Stimulated activated CD4-positive, alpha-beta T cell treated with anti-CD3 and anti-CD28 coated beads, Interleukin-12 subunit alpha, Interleukin-12 subunit beta, amount 100 ng/mL, for 24 hours (primary cell): Measurements from ENCODE around the gene CTDSP1.

ENCODE experiments used
- DNase-seq, 2 experiments: peaks; one replicate each; pipeline ENCODE4 v3.0.0-alpha.2; 2020; ENCODE audit warnings: low read depth in 2 of 2

The CTDSP1 gene

DNA sequence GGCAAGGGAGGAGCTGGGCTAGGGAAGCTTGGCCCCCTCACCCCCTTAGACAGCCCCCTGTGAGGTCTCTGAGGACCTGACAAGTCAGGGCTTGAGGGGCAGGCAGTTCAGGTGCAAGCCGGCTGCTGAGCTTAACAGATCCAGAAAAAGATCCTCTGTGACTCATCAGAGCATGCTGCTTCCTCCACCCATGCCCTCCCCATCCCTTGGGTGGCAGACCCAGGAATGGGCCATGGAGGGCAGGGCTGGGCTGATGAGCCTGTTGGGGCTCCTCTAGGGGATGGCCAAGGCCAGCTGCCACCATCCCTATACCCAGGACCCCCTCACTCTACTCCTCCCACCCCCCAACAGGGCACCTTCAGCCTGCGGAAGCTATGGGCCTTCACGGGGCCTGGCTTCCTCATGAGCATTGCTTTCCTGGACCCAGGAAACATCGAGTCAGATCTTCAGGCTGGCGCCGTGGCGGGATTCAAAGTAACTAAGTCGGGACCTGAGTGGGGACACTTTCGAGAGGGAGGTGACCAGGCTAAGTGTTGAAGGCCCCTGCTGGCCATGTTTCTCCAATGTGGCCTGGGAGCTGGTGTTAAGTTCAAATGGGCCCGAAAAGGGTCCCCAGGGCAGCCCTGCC lies 15.7 kb upstream of the CTDSP1 start:
- no peak for DNase-seq

DNA sequence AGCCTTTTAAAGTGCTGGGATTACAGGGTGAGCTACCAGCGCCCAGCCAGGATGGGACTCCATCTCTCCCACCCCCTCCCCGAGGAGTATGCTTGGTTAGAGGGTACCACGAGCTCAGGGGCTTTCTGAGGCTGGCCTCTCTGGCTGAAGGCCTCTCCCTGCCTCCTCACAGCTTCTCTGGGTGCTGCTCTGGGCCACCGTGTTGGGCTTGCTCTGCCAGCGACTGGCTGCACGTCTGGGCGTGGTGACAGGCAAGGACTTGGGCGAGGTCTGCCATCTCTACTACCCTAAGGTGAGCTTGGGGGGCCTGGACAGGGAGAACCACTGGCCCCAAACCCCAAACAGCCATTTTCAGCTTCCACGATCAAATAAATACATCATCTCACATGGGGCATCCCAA lies 14.7 kb upstream of the CTDSP1 start:
- DNase-seq = no peak

DNA sequence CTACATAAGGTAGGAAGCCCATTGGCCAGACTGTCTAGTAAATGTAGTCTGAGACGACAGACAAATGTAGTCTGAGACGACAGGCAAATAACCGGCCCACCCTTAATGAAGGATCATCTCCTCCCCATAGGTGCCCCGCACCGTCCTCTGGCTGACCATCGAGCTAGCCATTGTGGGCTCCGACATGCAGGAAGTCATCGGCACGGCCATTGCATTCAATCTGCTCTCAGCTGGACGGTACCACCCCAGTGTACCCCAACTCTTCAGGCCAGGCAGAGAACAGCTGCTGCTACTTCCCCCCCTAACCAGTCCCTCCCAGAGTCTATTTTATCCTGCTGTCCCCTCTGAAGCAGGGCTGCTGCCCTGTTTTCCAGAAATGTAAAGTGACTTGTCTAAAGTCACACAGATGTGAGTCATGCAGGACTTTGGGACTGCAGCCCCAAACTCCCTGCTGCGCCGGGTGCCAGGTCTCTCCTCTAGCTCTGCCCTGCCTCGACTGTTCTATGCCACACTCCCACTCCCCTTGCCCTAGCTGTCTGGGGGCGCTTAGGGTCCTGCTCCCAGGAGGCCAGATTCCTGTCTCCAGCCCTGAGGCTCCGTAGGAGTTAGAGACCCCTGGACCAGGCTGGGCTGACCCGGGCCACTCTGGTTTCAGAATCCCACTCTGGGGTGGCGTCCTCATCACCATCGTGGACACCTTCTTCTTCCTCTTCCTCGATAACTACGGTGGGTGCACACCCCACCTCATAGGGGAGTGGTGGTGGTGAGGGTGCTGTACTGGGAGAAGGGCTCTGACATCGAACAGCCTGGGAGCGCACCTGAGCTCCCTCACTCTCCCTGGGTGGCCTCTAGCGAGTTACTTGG lies 12.9 kb upstream of the CTDSP1 start:
- no peak for DNase-seq

- DNase-seq = no peak
Measured at GRCh38 chr2:218387369-218388194, 12.1 kb upstream of the CTDSP1 start.

GRCh38 chr2:218389333-218390150 lies 10.1 kb upstream of the CTDSP1 start:
- DNase-seq = no peak

DNA sequence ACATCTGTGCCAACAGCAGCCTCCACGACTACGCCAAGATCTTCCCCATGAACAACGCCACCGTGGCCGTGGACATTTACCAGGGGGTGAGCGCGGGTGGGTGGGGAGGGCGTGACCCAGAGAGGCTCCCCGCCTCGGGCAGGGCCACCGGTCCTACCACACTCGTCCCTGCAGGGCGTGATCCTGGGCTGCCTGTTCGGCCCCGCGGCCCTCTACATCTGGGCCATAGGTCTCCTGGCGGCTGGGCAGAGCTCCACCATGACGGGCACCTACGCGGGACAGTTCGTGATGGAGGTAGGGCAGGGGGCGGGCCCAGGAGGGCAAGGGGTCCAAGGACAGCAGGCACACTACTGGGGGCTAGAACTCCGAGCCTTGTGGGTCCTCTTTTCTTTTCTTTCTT lies 8.5 kb upstream of the CTDSP1 start:
- no peak for DNase-seq

GRCh38 chr2:218392459-218392858 lies 7.2 kb upstream of the CTDSP1 start:
- no peak for DNase-seq

DNA sequence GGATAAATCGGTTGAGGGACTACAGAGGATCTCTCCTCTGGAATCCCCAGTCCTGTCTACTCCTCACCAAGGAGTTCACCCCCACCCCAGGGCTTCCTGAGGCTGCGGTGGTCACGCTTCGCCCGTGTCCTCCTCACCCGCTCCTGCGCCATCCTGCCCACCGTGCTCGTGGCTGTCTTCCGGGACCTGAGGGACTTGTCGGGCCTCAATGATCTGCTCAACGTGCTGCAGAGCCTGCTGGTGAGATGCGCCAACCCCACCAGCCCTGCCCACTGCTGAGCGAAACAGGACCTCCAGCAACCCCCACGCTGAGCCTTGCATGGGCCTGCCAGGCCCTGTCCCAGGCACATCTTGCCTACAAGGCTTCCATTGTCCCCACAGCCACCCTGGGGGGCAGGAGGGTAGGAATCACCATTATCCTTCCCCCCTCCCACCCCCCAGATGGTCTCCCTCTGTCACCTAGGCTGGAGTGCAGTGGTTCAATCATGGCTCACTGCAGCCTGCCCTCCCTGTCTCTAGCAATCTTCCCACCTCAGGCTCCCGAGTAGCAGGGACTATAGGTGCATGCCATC lies 6.7 kb upstream of the CTDSP1 start:
- DNase-seq = no peak

- no peak for DNase-seq
Measured at GRCh38 chr2:218393750-218394290, 5.8 kb upstream of the CTDSP1 start.

- DNase-seq = no peak
Measured at GRCh38 chr2:218394298-218395089, 5.2 kb upstream of the CTDSP1 start.

DNA sequence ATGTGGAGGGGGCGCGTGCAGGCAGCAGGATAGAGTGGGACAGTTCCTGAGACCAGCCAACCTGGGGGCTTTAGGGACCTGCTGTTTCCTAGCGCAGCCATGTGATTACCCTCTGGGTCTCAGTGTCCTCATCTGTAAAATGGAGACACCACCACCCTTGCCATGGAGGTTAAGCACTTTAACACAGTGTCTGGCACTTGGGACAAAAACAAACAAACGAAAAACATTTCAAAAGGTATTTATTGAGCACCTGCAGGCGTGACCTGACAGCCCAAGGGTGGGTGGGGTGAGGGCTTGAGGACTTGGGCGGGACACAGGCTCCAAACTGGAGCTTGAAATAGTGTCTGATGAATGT lies 4.6 kb upstream of the CTDSP1 start:
- DNase-seq = no peak

GRCh38 chr2:218395456-218395825 lies 4.2 kb upstream of the CTDSP1 start:
- no peak for DNase-seq

DNA sequence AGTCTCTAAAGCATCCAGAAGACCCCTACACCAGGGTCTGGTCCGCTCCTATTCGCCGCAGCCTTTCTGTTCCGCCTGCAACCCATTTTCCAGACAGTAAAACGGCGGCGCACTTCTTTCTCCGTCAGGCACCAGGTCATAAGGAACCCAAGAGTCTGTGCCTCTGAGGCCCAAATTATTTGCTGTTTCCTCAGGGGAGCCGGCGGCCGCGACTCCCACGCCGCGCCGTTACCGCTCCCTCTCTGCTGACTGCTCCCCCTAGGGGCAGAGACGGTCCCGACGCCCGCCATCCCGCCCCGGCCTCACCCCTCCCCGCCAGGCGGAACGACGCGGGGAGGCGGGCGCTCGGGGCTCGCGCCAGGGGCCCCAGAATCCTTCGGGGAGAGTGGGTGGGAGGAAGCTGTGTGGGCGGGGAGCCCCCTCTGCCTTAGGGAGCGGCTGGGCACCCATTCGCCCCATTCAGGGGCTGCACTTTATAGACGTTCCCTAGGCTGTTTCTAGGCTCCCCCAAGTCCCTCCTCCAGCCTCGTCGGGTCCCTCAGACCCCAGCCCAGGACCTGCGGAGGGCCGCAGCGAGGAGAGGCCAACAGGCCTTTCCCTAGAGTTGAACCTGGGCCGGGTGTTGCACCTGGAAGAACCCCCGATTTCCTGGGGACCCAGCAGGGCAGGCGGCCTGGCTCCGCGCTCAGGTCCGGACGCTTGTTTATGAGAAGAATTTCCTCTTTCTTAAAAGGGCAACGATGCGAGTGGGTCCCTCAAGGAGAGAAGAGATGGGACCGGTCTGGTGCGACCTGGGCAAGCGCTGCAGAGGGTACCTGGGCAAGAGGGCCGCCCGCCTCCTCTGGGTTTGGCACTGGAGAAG lies 3.6 kb upstream of the CTDSP1 start:
- DNase-seq = peak; percentile 85 to 87

- DNase-seq = peak in 1 of 2 experiments; percentile 32
Measured at GRCh38 chr2:218396688-218397462, 2.8 kb upstream of the CTDSP1 start.

GRCh38 chr2:218397463-218397819 lies 2.2 kb upstream of the CTDSP1 start:
- DNase-seq = no peak

GRCh38 chr2:218397820-218398436 lies 1.7 kb upstream of the CTDSP1 start:
- DNase-seq = peak in 1 of 2 experiments; percentile 32

DNA sequence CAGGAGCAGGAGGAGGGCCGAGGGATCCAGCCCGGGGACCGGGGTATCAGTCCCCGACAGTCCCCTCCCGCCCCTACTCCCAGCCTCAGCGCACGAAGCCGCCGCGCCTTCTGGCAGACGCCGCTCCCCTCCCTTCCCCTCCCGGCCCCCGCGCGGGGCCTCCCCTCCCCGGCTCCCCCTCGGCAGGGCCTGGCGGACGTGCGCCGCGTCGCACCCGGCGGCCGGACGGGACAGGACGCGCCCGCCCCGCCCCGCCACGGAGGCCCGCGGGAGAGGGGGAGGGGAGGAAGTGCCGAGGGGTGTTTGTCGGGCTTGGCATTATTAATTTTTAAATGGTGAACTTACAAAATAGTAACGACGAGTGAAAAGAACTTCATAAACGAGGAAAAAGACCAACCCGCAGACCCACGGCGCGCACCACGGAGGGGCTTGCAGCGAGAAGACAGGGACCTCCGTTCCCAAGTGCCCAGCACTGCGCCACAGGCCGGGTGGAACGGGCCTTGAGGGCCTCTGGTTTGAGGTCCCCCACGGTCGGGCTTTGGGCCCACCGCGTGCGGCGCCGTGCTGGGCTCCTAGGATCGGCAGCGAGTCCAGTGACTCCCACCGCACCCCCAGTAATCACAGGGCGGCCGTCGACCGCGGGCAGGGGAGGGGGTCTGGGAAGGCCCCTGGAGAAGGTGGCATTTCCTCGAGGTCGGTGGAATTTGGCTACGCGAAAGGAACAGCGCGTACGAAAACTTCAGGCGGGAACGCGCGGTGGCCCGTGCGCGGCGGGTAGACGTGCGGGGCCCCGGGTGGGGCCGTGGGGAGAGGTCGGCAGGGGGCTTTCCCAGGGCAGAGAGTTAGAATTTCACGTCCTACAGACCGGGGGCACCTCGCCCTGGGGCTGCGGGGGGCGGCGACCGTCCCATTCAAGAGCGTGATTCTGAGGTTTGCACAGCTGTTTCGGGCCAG lies 954 bp upstream of the CTDSP1 start:
- DNase-seq = peak in 1 of 2 experiments; percentile 30
